K562 (cell line): ENCODE measurements around the gene UGT1A5. TPM values are rescaled to one million over a fixed set of nuclear protein-coding genes. Genes with fewer than 3 reads are reported as not detected.

Experiments used
- ATAC-seq: fragments of 200-7000 bp; cut with Tn5 transposase; 3 replicates; pipeline ENCODE4 v1.9.1; 2020; ENCODE audit warnings: moderate library complexity
- BruUV-seq: library from RNA; stranded (reverse); fragments of 400-500 nt; replicated peaks from 2 replicates; lab custom pipeline; 2021; lab: Mats Ljungman, UMichigan
- CTCF ChIA-PET: fragments of 300-600 bp; formaldehyde crosslinking; extraction: SDS; loops from one replicate; lab custom pipeline; 2021; ENCODE audit warnings: low intra/inter-chr PET ratio; lab: Yijun Ruan, JAX
- POLR2A ChIA-PET: fragments of 300-600, 350-650 bp; sonication (Branson Sonifier 250); formaldehyde crosslinking; extraction: SDS; loops from one replicate; lab custom pipeline; 2021; ENCODE audit warnings: antibody characterized with exemption, inconsistent platforms; lab: Yijun Ruan, JAX
- DNase-seq, 4 experiments: peaks; one replicate each; pipeline versions ENCODE4 v3.0.0 to v3.0.0-alpha.2; 2011 to 2018; ENCODE audit warnings: low spot score in 3 of 4, mixed read lengths in 3 of 4; ENCODE audit errors: extremely low read depth in 1 of 4
- FAIRE-seq: peaks from 2 replicates; lab custom pipeline; 2011; peaks lifted over from hg19 to GRCh38; lab: Jason Lieb, UNC
- H2AFZ ChIP-seq: 2 replicates; pipeline ENCODE4 v1.6.0; 2011; ENCODE audit warnings: low read depth, low read length, control low read depth, inconsistent platforms
- H3K27ac ChIP-seq: fragments of 200-600 bp; 3 replicates; pipeline ENCODE4 v1.8.0; 2011; ENCODE audit warnings: low read depth, mild to moderate bottlenecking, control low read depth, inconsistent platforms, low read length, moderate library complexity, mixed read lengths; ENCODE audit errors: extremely low read depth
- H3K27me3 ChIP-seq, 2 experiments: fragments of 300-600 bp in 1 of 2; 2 replicates in 1 of 2; 3 replicates in 1 of 2; pipeline versions ENCODE4 v1.6.0 to v1.8.0; 2011; ENCODE audit warnings: inconsistent platforms in 2 of 2, low read length in 2 of 2, mild to moderate bottlenecking in 1 of 2, mixed read lengths in 1 of 2, moderate library complexity in 1 of 2; ENCODE audit not compliant: control insufficient read depth in 2 of 2, insufficient read depth in 2 of 2
- H3K36me3 ChIP-seq: fragments of 300-600 bp; 3 replicates; pipeline ENCODE4 v1.8.0; 2011; ENCODE audit warnings: mild to moderate bottlenecking, low read length, inconsistent platforms; ENCODE audit not compliant: control insufficient read depth, insufficient read depth
- H3K4me1 ChIP-seq, 2 experiments: fragments of 200-600 bp in 1 of 2; replicated peaks in 1 of 2; 2 replicates in 1 of 2; 3 replicates in 1 of 2; pipeline versions ENCODE4 v1.5.1 to v1.8.0; 2011; ENCODE audit warnings: inconsistent platforms in 2 of 2, low read length in 2 of 2, mild to moderate bottlenecking in 1 of 2, mixed read lengths in 1 of 2, moderate library complexity in 1 of 2; ENCODE audit not compliant: control insufficient read depth in 2 of 2, insufficient read depth in 2 of 2
- H3K4me2 ChIP-seq: 2 replicates; pipeline ENCODE4 v1.6.1; 2011; ENCODE audit warnings: low read length, control low read depth, inconsistent platforms, mixed read lengths; ENCODE audit not compliant: insufficient read depth
- H3K4me3 ChIP-seq: fragments of 200-600 bp; sonication (generic), shearing (Covaris generic); 2 replicates; pipeline ENCODE4 v1.5.1; 2016; ENCODE audit warnings: control low read depth, inconsistent platforms
- H3K79me2 ChIP-seq: fragments of 200-600 bp; 3 replicates; pipeline ENCODE4 v1.8.0; 2011; ENCODE audit warnings: low read length, inconsistent platforms; ENCODE audit not compliant: control insufficient read depth, insufficient read depth
- H3K9ac ChIP-seq, 2 experiments: 2 replicates each; pipeline versions ENCODE4 v1.6.0 to v1.6.1; 2011; ENCODE audit warnings: low read depth in 2 of 2, low read length in 2 of 2, control low read depth in 1 of 2, inconsistent platforms in 1 of 2, mild to moderate bottlenecking in 1 of 2, mixed read lengths in 1 of 2; ENCODE audit not compliant: insufficient read depth in 1 of 2
- H3K9me1 ChIP-seq: one replicate; pipeline ENCODE4 v1.6.0; 2011; ENCODE audit warnings: inconsistent platforms, mild to moderate bottlenecking, low read length, moderate library complexity; ENCODE audit not compliant: control insufficient read depth, insufficient read depth
- H3K9me3 ChIP-seq: replicated peaks from 2 replicates; pipeline ENCODE4 v1.5.1; 2011; ENCODE audit warnings: low read depth, low read length, inconsistent platforms; ENCODE audit not compliant: control insufficient read depth, insufficient read depth
- H4K20me1 ChIP-seq: replicated peaks from 2 replicates; pipeline ENCODE4 v1.6.1; 2011; ENCODE audit warnings: low read length, inconsistent platforms, mixed read lengths; ENCODE audit not compliant: control insufficient read depth, insufficient read depth
- FOXK1 ChIP-seq: sonication (generic); formaldehyde crosslinking; IDR thresholded peaks from 2 replicates; pipeline ENCODE4 v1.8.0; 2022; ENCODE audit warnings: missing genetic modification reagents, mild to moderate bottlenecking, borderline replicate concordance
- RAD21 ChIP-seq, 2 experiments: fragments of 250-450 bp in 1 of 2; fragments of 450-650 bp in 1 of 2; sonication (Bioruptor Pico) in 1 of 2; formaldehyde crosslinking in 1 of 2; IDR thresholded peaks in 1 of 2; conservative IDR thresholded peaks in 1 of 2; 2 replicates each; pipeline versions ENCODE4 v1.4.0 to v1.8.0; 2020 to 2022; ENCODE audit warnings: mild to moderate bottlenecking in 2 of 2, moderate library complexity in 1 of 2
- SMAD2 ChIP-seq: fragments of 150-350 bp; IDR thresholded peaks from 2 replicates; pipeline ENCODE4 v1.6.1; 2014; ENCODE audit warnings: low read depth, mild to moderate bottlenecking, low read length
- SP2 ChIP-seq: IDR thresholded peaks from 2 replicates; pipeline ENCODE4 v1.6.1; 2011; ENCODE audit warnings: mild to moderate bottlenecking, low read depth, low read length, moderate library complexity; ENCODE audit not compliant: poor library complexity, severe bottlenecking; ENCODE audit errors: extremely low read depth
- ZNF124 ChIP-seq: sonication (generic); formaldehyde crosslinking; IDR thresholded peaks from 2 replicates; pipeline ENCODE4 v1.8.1; 2022; ENCODE audit warnings: missing genetic modification reagents
- ZNF445 ChIP-seq: fragments of 250-450 bp; sonication (Bioruptor Pico); IDR thresholded peaks from 2 replicates; pipeline ENCODE4 v1.4.0; 2020; ENCODE audit warnings: low read depth, mild to moderate bottlenecking, moderate library complexity
- WGBS: fragments of 100-300 bp; shearing (Covaris generic); methylation state at CpG from one replicate; pipeline ENCODE4 v1.1.6; 2016; ENCODE audit warnings: low coverage, mixed read lengths; ENCODE audit not compliant: insufficient coverage; ENCODE audit errors: missing lambda C conversion rate; 5-methylcytosine and 5-hydroxymethylcytosine counted together
- in situ Hi-C: fragments of 300-500 bp; cut with MboI; formaldehyde crosslinking; loops from 4 replicates; pipeline ENCODE4 v1.15.0; 2018; ENCODE audit warnings: inconsistent platforms, mixed read lengths
- intact Hi-C: fragments of 100-400 bp; cut with micrococcal nuclease; formaldehyde crosslinking; loops from 2 replicates; pipeline ENCODE4 v1.14.2; 2022
- polyA plus RNA-seq, 8 experiments: library from polyadenylated mRNA; depleted of rRNA in 4 of 8; stranded (reverse) in 5 of 8; unstranded in 3 of 8; fragments of >200 nt; fragmentation: Nextera tagmentation in 2 of 8; fragmentation: Illumina TruSeq in 1 of 8; extraction: Ambion mirVana in 2 of 8; extraction: Trizol in 1 of 8; gene quantifications; 2 replicates each; pipeline versions ENCODE4 v1.2.1 to v1.2.3, GENCODE V29; 2011 to 2014; ENCODE audit warnings: inconsistent platforms in 1 of 8, missing spikeins in 1 of 8
- total RNA-seq, 7 experiments: library from RNA; depleted of rRNA in 6 of 7; stranded (reverse); fragments of >200 nt in 6 of 7; fragmentation: Illumina TruSeq in 2 of 7; extraction: Trizol in 2 of 7; gene quantifications; 2 replicates each; pipeline versions ENCODE4 v1.2.1 to v1.2.3, GENCODE V29; 2011 to 2021; ENCODE audit warnings: low replicate concordance in 1 of 7
- TF ChIP-seq, protein P1 (sequence below): conservative IDR thresholded peaks from 2 replicates; pipeline ENCODE4 v1.6.1; 2011; ENCODE audit warnings: low read depth, mild to moderate bottlenecking, low read length; ENCODE audit not compliant: control insufficient read depth
- TF ChIP-seq, protein P2 (sequence below), 3 experiments: fragments of 200-800 bp in 1 of 3; sonication (Bioruptor generic) in 1 of 3; sonication (generic) in 1 of 3; formaldehyde crosslinking in 1 of 3; IDR thresholded peaks; 2 replicates each; pipeline versions ENCODE4 v1.6.1 to v1.8.0; 2016 to 2022; ENCODE audit warnings: mild to moderate bottlenecking in 2 of 3, missing compliant biosample characterization in 2 of 3, missing genetic modification characterization in 2 of 3, missing genetic modification reagents in 1 of 3
- TF ChIP-seq, protein P3 (sequence below): fragments of 250-450 bp; sonication (Bioruptor Pico); IDR thresholded peaks from 2 replicates; pipeline ENCODE4 v1.4.0; 2020; ENCODE audit warnings: mild to moderate bottlenecking
- TF ChIP-seq, protein P4 (sequence below): sonication (generic); formaldehyde crosslinking; IDR thresholded peaks from 2 replicates; pipeline ENCODE4 v1.8.1; 2023; ENCODE audit warnings: mild to moderate bottlenecking, missing genetic modification reagents, moderate library complexity

UGT1A5 gene
- total and polyA plus RNA-seq, 9 of the 15 experiments (the other 6 are each of a cell fraction or from before 2014, with no cell fraction given): not detected

DNA sequence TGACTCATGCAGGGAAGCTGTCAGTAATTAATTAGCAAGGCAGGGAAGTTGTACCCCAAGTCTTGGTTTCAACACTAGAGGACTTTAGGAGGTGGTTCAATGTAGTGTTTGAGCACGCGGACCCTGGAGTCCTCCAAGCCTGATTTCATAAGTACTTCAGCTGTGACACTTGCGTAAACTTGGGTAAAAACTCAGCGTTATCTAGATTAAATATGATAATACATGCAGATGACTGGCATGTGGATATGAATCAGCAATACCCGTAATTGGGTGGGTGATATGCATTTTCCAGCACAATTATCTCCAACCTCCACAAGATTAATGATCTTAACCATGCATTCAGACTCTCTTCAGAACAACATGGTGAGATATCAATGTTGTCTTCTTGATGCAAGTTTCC, 25.8 kb upstream of the UGT1A5 start (continued):
- TF ChIP-seq, protein P1, sequence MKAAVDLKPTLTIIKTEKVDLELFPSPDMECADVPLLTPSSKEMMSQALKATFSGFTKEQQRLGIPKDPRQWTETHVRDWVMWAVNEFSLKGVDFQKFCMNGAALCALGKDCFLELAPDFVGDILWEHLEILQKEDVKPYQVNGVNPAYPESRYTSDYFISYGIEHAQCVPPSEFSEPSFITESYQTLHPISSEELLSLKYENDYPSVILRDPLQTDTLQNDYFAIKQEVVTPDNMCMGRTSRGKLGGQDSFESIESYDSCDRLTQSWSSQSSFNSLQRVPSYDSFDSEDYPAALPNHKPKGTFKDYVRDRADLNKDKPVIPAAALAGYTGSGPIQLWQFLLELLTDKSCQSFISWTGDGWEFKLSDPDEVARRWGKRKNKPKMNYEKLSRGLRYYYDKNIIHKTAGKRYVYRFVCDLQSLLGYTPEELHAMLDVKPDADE: no peak
- TF ChIP-seq, all 486 proteins: peak for 0

DNA sequence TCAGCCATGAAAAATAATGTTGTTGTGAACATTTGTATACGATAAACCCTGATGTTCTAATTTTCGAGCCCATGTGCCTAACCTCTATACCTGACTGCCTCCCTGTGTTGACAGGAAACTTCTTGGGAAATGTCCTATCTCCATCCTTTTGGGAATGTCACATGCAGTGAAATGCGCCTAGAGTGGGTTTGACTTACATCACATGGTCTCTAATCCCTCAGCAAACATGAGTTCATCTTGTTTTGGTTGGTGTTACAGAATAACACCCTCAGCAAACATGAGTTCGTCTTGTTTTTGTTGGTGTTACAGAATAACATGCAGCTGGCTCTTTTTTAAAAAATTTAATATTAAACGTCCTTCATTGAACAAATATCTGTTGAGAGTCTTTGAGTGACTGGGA, 24.4 kb upstream of the UGT1A5 start:
- 4% methylated on average over 5 of the region's 5 CpGs for WGBS
- in situ Hi-C loops (no loop called here), intact Hi-C loops (no loop called here)
- no peak for ATAC-seq
- no TSS peak for BruUV-seq
- Histone ChIP-seq H3K4me2 (no peak overlapping the region), H3K27ac (no peak overlapping the region), H3K27me3 (peaks cover 0 to 8% of the 10 kb centered on the region in 2 experiments; a peak in 3 of 5 replicates), H4K20me1 (no peaks in the 10 kb centered on the region; the same call in 1 of the 2 replicates), H3K79me2 (no peaks in the 10 kb centered on the region), H3K9me3 (no peaks in the 10 kb centered on the region), H3K9ac (no peak overlapping the region), H3K4me1 (no peaks in the 10 kb centered on the region), H2AFZ (no peak overlapping the region), H3K36me3 (no peaks in the 10 kb centered on the region), H3K4me3 (no peak overlapping the region), H3K9me1 (no peaks in the 10 kb centered on the region)
- ChIA-PET CTCF (interaction anchor here (0.6 kb wide), 1 partner anchor 102 kb away, joined by 4 read pairs; no protein-coding TSS in a partner anchor), POLR2A (no interaction called here)
- no peak for FAIRE-seq
- TF ChIP-seq, protein P2, sequence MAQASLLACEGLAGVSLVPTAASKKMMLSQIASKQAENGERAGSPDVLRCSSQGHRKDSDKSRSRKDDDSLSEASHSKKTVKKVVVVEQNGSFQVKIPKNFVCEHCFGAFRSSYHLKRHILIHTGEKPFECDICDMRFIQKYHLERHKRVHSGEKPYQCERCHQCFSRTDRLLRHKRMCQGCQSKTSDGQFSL (CRISPR knock-in tag; IDR thresholded peaks at IDR 0.05): no peak
- TF ChIP-seq, protein P2 (tag; IDR thresholded peaks at IDR 0.05): no peak
- TF ChIP-seq ZNF124 (CRISPR knock-in tag) (no peak), ZNF445 (CRISPR knock-in tag) (no peak), RAD21 (CRISPR knock-in tag; conservative IDR thresholded peaks at IDR 0.05 in 1 of 2, IDR thresholded peaks at IDR 0.05 in 1 of 2) (no peak), FOXK1 (CRISPR knock-in tag) (no peak), SMAD2 (no peak), SP2 (no peak)
- TF ChIP-seq, protein P3, sequence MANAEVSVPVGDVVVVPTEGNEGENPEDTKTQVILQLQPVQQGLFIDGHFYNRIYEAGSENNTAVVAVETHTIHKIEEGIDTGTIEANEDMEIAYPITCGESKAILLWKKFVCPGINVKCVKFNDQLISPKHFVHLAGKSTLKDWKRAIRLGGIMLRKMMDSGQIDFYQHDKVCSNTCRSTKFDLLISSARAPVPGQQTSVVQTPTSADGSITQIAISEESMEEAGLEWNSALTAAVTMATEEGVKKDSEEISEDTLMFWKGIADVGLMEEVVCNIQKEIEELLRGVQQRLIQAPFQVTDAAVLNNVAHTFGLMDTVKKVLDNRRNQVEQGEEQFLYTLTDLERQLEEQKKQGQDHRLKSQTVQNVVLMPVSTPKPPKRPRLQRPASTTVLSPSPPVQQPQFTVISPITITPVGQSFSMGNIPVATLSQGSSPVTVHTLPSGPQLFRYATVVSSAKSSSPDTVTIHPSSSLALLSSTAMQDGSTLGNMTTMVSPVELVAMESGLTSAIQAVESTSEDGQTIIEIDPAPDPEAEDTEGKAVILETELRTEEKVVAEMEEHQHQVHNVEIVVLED (CRISPR knock-in tag): no peak
- TF ChIP-seq, protein P4, sequence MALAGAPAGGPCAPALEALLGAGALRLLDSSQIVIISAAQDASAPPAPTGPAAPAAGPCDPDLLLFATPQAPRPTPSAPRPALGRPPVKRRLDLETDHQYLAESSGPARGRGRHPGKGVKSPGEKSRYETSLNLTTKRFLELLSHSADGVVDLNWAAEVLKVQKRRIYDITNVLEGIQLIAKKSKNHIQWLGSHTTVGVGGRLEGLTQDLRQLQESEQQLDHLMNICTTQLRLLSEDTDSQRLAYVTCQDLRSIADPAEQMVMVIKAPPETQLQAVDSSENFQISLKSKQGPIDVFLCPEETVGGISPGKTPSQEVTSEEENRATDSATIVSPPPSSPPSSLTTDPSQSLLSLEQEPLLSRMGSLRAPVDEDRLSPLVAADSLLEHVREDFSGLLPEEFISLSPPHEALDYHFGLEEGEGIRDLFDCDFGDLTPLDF (CRISPR knock-in tag): no peak
- DNase-seq: no peak
